Non-pigmented ciliary epithelial cell (primary cell): ENCODE data around the gene HPGDS.
"Not testable (repeated sequence)": the region's sequence is repeated elsewhere in the genome, so short reads cannot be mapped to it uniquely, and the experiment has no call there.

Experiments
- DNase-seq: peaks from one replicate; pipeline ENCODE4 v3.0.0-alpha.2; 2010; ENCODE audit warnings: low read depth

Gene HPGDS

DNA sequence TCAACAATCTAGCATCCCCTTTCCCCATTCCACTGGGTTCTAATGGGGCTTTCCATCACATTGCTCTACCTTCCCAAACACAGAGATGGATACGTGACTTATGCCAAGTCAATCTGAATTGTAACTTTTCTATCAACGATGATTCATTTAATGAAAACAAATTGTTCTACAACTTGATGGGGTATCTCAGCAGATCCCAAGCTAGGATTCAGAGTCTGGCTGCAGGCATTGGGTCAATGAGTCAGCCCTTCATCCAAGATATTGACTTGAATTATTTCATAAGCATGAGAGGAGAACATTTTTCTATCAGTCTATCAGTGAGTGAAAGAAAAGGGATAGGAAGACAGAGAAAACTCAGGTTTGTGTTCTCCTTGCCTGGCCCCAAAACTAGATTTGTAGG, 15.0 kb upstream of the HPGDS start:
- DNase-seq, result no peak

DNA sequence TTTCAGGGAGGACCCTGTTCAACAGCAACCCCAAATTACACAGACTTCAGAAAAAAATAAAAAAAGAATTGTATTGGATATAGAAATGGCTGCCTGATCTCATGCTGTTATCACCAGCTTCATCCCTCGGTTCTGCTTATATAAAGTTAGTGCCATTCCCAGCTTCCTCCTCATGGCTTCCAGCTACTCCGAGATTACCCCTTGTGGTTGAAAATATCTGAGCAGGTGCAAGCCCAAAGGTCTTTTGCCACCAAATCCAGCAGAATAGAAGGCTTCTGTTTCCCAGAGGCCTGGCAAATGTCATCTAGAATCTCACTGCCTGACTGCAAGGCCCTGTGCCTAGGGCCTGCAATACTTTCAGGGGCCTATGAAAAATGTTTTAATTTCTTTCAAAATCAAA, 13.8 kb upstream of the HPGDS start:
- no peak for DNase-seq

DNA sequence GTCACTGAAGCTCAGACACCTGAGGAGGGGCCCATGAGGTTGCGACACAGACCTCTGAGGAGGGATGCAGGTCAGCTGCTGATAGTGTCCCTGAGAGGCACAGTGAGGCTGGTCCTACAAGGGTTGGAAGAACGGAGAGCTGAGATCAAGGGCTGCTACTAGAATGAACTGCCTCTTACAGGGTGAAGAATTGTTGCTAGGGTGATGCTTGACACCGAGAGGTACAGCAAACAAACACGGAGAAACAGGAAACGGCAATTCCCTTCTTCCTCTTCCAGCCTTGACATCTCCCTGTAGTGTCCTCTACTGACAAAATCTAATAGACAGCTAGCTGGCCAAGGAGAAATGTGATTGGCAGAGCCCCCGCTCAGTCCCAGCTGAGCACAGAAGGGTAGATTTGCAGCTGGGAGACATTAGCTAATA, 11.8 kb upstream of the HPGDS start:
- DNase-seq, result no peak

DNA sequence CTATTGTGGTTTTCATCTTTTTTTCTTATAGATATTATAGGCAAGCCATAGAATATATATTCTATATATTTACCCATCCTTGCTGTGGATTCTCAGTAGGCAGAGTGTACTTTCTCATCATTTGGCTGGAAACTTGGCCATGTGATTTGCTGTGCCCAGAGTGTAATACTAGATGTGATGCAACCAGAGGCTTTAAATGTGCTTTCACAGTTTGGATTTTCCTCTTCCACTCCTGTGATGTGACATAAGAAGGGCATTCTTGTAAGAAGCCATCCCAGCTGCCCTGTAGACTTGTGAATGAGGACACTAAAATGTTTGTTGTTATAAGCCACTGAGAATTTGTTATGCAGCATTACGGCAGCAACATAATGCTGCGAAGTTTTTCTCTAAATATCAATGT, 10.4 kb upstream of the HPGDS start:
- DNase-seq, result no peak

DNA sequence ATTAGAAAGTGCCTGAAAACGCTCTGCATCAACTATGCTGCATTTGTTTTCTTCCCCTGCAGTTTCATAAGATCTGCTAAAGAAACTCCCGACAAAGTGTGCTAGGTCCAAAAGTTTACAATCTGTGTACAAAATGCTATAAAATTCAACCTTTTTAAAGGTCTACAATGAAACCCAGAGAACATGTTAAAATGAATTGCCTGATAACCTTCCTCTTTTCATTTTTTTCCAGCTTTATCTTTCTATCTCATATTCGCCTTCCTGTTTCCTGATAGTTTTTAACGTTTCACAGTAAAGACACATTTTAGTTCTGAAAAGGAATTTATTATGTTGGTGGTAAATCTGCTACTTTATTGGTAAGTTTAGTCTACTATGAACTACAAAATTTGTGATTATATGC, 9.5 kb upstream of the HPGDS start:
- no peak for DNase-seq

DNA sequence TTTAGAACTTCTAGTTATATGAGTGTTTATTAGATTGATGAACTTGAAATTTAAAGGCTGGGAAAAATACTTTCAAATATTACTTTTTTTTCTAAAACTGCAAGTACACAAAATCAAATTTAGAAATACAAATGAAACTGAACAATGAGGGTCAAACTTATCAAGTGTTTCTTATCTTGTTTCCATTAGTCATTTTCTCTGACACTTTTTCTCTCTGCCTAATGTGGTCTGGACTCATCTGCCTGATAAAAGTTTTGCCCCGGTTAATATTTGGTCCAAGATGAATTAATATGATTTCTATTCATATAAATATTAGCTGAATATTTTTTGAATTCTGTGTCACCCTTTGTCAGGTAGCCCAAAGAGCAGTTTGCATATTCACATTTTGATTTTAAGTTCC, 8.7 kb upstream of the HPGDS start:
- DNase-seq, result no peak

DNA sequence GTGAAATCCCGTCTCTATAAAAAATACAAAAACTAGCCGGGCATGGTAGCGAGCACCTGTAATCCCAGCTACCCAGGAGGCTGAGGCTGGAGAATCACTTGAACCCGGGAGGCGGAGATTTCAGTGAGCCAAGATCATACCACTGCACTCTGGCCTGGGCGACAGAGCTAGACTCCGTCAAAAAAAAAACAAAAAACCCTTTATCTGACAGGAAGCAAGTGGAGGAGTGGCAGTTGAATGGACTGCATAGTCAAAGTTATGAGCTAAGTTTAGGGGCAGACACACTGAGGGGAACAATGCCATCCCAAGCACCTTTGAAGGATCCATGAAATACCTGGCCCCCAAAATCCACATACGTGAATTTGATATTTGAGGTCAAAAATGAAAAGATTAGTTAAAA, 7.5 kb upstream of the HPGDS start:
- no peak for DNase-seq

DNA sequence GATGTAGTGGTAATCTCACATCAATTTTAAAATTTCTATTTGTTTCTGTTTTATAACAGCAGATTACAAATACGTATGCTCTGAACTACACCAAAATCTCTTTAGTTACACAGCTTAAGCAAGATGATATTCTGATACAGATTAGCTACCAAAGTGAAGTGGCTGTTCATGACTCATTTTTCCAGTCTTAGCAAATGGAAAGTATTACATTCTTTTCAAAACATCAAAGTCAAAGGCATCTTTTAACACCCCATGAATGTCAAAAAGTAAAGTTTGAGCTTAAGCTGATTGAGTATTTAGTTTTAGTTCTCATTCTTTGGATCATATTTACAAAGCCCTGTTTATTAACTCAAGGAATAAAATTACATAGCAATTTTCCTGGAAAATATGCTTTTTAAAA, 6.6 kb upstream of the HPGDS start:
- DNase-seq, result no peak

DNA sequence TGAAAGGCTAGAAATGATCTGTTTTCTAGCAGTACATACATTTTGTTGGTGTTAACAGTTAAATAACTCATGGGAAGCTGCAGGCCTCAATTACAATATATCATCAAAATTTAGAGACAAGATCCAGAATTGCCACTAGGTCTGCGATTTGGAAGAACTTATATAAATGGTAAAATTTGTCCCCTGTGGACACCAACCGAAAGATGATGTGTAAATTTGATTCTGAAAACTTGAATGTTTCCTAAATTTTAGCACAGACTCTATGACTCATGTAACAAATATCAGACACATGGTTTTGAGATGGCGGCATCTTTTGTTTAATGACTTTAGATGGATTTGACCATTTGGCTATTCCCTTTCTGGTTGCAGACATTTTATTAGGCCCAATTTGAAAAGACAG, 6.0 kb upstream of the HPGDS start:
- DNase-seq, result no peak

DNA sequence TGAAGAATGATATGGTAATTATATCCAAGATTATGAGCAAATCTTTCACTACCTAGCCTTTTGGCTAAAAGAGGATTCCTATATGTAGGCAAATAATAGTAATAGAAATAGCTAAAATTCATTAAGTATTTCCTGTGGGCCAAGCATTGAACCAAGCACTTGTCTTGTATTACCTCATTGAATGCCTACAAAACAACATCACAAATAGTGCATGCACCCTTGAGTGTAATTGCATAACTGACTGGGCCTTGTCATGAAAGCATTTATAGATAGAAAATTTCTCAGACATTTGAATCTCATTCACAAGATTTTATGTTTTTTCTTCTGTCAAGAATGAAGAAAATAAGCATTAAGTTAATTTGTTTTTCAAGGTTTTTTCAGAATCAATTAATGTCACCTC, 3.9 kb upstream of the HPGDS start:
- no peak for DNase-seq

DNA sequence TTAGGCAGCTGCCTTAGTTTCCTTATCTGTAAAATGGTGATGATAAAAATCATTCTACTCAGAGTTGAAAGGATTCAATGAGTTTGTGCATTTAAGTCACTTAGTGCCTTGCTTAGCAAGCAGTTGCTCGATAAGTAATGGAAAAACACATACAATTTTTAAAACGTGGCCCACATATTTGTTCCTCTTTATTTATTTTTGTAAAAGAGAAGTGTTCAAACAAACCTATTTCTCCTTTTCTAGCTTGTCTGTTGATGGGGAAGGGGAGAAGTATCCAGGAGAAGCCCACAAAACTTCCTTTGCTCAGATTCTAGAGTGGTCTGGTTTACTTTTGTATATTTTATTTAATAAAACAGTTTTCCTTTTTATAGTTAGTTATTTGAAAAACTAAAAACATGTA, 3.3 kb upstream of the HPGDS start:
- DNase-seq, result no peak

DNA sequence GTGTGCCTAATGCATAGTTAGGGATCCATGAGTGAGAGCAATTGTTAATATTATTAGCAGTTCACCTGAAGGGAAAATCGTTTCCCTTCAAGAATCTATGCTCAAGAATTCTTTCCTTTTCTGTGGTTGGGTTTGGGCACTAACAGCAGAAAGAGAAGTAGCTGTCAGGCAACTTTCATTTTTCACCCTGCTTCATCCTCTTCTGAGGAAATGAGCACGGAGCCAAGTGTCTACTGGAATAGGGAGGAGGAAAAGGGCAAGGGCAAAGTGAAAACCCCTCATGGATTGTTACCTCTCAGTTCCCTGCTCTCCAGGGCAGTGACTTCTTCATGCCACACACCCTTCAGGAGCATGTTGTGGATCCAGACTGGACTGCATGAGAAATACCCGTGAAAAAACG, 2.6 kb upstream of the HPGDS start:
- DNase-seq, result no peak

DNA sequence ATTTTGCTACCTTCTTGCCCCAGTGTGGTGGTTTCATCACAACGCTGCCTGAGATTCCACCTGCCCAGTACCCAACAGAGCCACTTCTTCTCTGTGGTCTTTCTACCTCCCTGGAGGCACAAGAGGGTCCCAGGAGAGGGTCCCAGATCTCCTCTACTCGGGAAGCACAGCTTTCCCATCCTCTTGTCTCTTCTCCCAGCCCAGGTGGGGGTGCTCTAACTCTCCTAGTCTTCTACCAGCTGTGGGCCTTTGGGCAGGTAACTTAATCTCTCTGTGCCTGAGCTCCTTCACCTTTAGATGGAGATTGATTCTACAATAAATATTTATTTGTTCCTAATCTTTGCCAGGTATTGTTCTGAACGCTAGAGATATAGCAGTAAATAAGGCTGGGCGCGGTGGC, 1.8 kb upstream of the HPGDS start:
- DNase-seq, result no peak

DNA sequence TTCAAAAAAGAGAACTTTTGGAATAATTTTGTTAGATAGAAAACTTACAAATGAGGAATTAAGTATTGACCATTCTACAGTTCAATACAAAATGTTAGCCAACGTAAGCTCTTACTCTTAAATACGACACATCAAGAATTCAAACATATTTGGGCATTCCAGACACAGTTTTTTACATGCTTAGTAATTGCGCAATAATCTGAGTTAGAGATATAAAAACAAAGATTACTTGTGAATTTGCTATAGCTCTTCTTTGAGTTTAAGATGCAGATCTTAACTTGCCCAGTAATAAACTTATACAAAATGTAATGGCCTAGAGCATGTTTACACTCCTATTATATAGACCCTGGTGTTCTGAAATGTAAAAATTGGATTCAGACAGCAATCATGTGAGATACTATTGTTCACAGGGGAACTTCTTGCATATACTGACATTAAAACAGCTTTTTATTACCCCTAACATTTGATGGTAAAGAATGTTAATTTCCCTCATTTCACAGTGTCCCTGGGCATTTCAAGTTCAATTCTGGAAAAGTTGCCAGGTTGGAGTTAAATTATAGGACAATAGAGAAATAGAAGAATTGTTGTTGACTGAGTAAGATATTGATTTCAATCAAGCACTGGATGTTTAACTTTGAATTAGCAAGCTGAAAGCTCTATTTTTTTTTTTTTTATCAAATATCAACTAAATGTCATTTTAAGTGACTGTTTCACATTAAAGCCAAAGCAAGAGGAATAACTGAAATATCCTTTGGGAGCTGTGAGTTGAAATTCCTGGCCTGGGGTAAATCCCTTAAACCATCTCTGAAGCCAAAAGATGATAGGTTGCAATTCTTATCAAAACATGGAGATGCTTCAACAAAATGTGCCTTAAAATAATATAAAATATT, 910 bp downstream of the HPGDS start:
- DNase-seq, result no peak

DNA sequence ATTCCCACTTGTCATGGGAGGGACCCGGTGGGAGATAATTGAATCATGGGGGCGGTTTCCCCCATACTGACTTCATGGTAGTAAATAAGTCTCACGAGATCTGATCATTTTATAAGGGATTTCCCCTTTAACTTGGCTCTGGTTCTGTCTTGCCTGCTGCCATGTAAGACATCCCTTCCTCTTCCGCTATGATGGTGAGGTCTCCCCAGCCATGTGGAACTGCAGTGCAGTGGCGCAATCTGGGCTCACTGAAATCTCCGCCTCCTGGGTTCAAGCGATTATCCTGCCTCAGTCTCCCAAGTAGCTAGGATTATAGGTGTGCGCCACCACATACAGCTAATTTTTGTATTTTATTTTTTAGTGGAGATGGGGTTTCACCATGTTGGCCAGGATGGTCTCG, 2.9 kb downstream of the HPGDS start:
- no peak for DNase-seq

DNA sequence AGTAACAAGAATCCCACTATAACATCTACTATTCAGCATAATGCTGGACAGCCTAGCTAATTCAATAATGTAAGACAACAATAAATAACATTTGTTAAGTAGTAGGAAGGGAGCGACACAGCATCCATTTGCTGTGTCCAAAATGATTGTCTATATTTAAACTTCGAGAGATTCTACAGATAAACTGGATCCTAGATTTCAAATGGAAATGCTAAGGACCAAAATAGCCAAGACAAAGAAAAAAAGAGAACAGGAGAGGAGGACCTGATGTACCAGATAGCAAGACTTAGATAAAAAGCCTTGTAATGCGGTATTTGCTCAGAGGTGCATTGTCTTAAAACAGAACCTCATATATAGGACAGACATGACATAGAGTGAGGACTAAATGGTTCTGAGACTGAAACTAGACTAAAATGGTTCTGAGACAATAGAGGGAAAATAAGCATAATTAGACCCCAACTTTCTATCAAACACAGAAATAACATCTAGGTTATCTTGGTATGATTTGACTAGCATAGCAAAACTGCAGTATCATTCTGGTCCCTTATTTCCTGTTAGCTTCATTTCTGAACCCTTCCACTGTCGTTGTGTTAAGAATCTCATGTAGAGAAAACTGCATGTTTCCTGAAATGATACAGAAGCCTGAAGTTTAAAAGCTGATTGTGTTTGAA, 3.8 kb downstream of the HPGDS start:
- DNase-seq, result no peak

DNA sequence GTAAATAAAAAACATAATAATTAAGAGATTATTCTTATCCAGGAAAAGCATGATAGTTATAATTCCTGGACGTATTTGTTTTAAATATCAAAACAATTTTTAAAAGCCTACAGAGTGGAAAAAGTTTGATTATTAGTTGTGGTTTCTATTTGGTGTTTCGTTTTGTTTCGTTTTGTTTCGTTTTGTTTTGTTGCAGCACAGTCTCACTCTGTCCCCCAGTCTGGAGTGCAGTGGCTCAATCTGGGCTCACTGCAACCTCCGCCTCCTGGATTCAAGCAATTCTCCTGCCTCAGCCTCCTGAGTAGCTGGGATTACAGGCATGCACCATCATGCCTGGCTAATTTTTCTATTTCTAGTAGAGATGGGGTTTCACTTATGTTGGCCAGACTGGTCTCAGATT, 5.8 kb downstream of the HPGDS start:
- not testable (repeated sequence) for DNase-seq

DNA sequence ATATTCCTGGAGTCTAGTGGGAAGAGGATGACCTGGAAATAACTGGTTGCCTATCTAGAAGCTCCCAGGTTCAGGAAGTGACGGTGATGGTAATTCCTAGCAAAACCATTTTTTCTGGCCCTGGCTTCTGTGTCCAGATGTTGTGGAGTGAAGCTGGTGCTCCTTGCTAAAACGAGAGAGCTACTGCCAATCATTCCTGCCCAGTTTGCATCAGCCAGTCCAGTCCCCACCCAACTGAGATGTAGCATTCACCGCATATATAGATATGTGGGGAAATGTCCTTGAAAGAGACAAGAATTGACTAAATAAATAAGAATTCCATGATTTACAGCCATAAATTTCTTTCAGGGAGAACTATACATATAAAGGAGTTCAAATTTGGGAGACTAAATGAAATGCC, 6.3 kb downstream of the HPGDS start:
- DNase-seq, result no peak

DNA sequence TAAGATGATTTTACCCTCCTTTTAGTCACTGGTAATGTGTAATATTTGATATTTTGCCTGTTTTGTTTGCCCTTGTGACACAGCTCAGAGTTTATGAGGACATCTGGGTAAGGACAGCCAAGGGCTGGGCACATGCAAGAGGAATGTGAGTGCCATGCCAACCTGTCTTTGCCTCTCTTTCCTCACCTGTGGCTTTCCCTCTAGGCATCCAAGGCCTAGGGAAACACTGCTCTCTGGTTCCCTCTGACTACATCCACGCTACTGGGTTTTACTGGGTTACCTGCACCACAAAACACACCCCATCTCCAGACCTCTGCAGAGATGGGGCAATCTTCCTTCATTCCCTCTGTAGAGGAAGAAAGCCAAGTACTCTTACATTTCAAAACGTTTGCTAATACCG, 7.7 kb downstream of the HPGDS start:
- no peak for DNase-seq

DNA sequence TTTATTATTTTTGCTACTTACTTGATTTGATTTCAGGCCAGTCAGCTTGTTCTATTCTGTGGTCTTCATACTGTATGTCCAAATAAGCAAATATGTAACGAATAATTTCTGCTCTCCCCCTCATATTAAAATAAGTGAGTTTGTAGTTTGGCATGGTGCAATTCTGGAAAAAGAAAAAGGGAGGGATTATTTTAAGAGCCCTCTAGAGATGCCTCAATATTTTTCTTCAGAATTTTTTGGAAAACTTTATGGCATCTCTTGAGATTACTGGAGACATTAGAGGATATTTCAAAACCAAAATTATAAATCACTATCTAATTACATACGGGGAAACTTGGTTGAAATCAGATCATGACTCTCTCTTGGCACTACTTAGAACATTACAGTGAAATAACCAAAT, 8.2 kb downstream of the HPGDS start:
- DNase-seq, result no peak

DNA sequence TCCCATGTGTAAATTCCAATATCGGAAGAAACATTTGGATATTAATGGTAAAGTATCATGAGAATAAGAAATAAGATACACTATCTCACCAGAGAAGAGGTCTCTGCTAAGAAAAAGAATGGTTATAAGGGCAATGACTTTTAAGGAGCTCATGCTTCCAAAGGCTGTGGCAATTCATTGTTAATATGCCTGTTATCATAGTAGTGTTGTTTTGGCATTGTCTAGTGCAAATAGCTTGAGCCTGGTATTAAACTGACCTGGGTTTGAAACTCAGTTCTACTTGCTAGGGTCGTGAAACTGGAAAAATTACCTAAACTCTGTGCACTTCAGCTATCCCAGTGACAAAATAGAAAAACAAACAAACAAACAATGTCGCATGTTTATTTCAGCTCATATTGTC, 8.8 kb downstream of the HPGDS start:
- DNase-seq, result no peak

DNA sequence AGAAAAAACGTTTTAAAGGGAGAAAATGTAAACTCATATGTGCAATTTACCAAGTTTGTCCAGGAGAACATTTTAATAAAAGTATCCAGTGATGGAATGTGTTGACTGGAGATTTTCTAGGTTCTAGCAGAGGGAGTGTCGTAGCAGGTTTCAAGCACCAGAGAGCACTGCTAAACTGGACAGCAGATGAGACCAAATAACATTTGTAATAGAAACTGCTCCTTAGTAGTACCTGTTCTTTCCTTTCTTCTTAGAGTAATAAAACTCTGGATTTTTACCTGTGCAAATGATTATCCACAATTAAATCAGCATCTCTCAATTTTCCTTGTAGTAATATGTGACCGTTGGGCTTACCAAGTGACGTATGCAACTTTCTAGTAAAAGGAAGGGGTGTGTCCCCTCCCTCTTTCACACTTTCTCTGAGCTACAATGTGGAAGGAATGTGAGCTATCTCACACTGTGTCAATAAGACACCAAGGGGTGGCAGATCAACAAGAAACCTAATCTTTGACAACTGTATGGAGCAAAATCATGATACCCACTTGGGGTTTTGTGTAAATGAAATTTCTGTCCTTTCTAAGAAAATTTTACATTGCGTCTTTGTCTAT, 9.5 kb downstream of the HPGDS start:
- DNase-seq, result no peak

DNA sequence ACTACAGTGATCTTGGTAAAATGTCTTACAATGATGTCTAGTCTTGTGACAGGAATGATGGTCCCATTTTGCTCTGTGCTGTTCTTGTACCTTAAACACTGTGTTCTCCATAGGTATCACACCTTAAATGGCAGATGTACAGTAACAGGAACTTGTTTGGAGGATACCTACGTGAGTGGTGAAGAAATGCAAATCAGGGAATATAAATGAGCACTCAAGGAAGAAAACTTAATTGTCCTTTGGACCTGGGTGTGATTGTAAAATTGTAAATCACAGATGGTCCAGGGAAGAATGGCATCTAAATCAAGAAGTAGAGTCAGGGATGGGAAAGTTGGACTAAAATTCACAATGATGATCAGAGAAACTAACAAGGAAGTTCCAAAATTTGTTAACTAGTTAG, 12.7 kb downstream of the HPGDS start:
- DNase-seq, result no peak
